HG03045 (cell line): ENCODE data around the gene KRT7.
"Not testable (repeated sequence)": the region's sequence is repeated elsewhere in the genome, so short reads cannot be mapped to it uniquely, and the experiment has no call there.

Source experiments
- ATAC-seq: cut with Tn5 transposase; IDR thresholded peaks from one replicate; pipeline ENCODE4 v1.9.1; 2021; ENCODE audit warnings: mild to moderate bottlenecking, moderate library complexity; ENCODE audit not compliant: unreplicated experiment

KRT7 gene

GRCh38 chr12:52274521-52275120, 41.6 kb downstream of the KRT7 start, which contains the start of gene KRT86:
TSS of gene KRT86 (plus strand) at chr12:52274645. CDS start at chr12:52301917, 27,272 bp downstream.
- no peak for ATAC-seq

GRCh38 chr12:52275686-52276085, 42.6 kb downstream of the KRT7 start:
- ATAC-seq, result no peak

GRCh38 chr12:52277486-52278245, 44.6 kb downstream of the KRT7 start:
- no peak for ATAC-seq

- peak; percentile 84 for ATAC-seq
Observed at GRCh38 chr12:52278575-52279421, 45.8 kb downstream of the KRT7 start.

- ATAC-seq, result no peak
Observed at GRCh38 chr12:52279422-52280318, 46.6 kb downstream of the KRT7 start.

- no peak for ATAC-seq
Observed at GRCh38 chr12:52280319-52280795, 47.3 kb downstream of the KRT7 start.

- no peak for ATAC-seq
Observed at GRCh38 chr12:52280796-52281560, 47.9 kb downstream of the KRT7 start.

- ATAC-seq, result no peak
Observed at GRCh38 chr12:52284562-52285171, 51.6 kb downstream of the KRT7 start.

GRCh38 chr12:52285172-52285745, 52.2 kb downstream of the KRT7 start:
- ATAC-seq, result no peak

GRCh38 chr12:52285851-52286530, 52.9 kb downstream of the KRT7 start:
- no peak for ATAC-seq

- not testable (repeated sequence) for ATAC-seq
Observed at GRCh38 chr12:52286857-52287785, 54.1 kb downstream of the KRT7 start.

GRCh38 chr12:52287816-52288805, 55.1 kb downstream of the KRT7 start:
- ATAC-seq, result not testable (repeated sequence)

GRCh38 chr12:52290483-52291134, 57.6 kb downstream of the KRT7 start:
- ATAC-seq, result not testable (repeated sequence)

GRCh38 chr12:52291267-52291935, 58.4 kb downstream of the KRT7 start, which contains the start of gene KRT81:
TSS of gene KRT81 (minus strand) at chr12:52291534. CDS start at chr12:52291465, 69 bp downstream.
- no peak for ATAC-seq

- no peak for ATAC-seq
Observed at GRCh38 chr12:52293926-52294325, 60.9 kb downstream of the KRT7 start.
